CD14-positive monocyte (primary cell): ENCODE results near the gene STIP1. TPM values are rescaled to one million over a fixed set of nuclear protein-coding genes. Genes with fewer than 3 reads are reported as not detected.

Experiments used
- DNase-seq, 3 donors: peaks; one replicate each; pipeline ENCODE4 v3.0.0-alpha.2; 2011 to 2022
- H2AFZ ChIP-seq: 2 replicates; pipeline ENCODE4 v1.6.0; 2012; ENCODE audit warnings: mild to moderate bottlenecking, low read depth, low read length, inconsistent platforms; ENCODE audit not compliant: insufficient read depth, poor library complexity, severe bottlenecking
- H3K27ac ChIP-seq, 2 donors: 1 replicate in 1 of 2; 2 replicates in 1 of 2; pipeline ENCODE4 v1.5.1; 2012 to 2013; ENCODE audit warnings: low read length in 2 of 2, control low read depth in 1 of 2, inconsistent platforms in 1 of 2, low read depth in 1 of 2, mild to moderate bottlenecking in 1 of 2
- H3K27me3 ChIP-seq, 2 donors: one replicate each; pipeline versions ENCODE4 v1.6.0 to v1.6.1; 2011 to 2013; ENCODE audit warnings: low read length in 2 of 2; ENCODE audit not compliant: control insufficient read depth in 2 of 2, insufficient read depth in 2 of 2
- H3K36me3 ChIP-seq, 2 donors: replicated peaks in 1 of 2; 1 replicate in 1 of 2; 2 replicates in 1 of 2; pipeline versions ENCODE4 v1.5.1 to v1.6.1; 2012 to 2013; ENCODE audit warnings: low read length in 2 of 2, control low read depth in 1 of 2, inconsistent platforms in 1 of 2, mild to moderate bottlenecking in 1 of 2; ENCODE audit not compliant: insufficient read depth in 2 of 2, control insufficient read depth in 1 of 2
- H3K4me1 ChIP-seq, 2 donors: 1 replicate in 1 of 2; 2 replicates in 1 of 2; pipeline versions ENCODE4 v1.5.1 to v1.6.1; 2012 to 2013; ENCODE audit warnings: low read length in 2 of 2, control low read depth in 1 of 2, inconsistent platforms in 1 of 2, mild to moderate bottlenecking in 1 of 2, moderate library complexity in 1 of 2; ENCODE audit not compliant: insufficient read depth in 2 of 2, control insufficient read depth in 1 of 2
- H3K4me2 ChIP-seq: replicated peaks from 2 replicates; pipeline ENCODE3; 2012; ENCODE audit warnings: low read length, moderate library complexity, mild to moderate bottlenecking; ENCODE audit not compliant: poor library complexity, severe bottlenecking; ENCODE audit errors: extremely low read depth
- H3K4me3 ChIP-seq, 3 experiments: fragments of 200-600 bp in 1 of 3; sonication (generic) in 1 of 3; replicated peaks in 1 of 3; 1 replicate in 2 of 3; 2 replicates in 1 of 3; pipeline ENCODE4 v1.5.1; 2011 to 2013; ENCODE audit warnings: low read length in 3 of 3, mild to moderate bottlenecking in 3 of 3, control low read depth in 2 of 3, low read depth in 2 of 3, inconsistent platforms in 1 of 3, moderate library complexity in 1 of 3
- H3K79me2 ChIP-seq: 2 replicates; pipeline ENCODE4 v1.6.0; 2012; ENCODE audit warnings: mild to moderate bottlenecking, control low read depth, inconsistent platforms, low read length, moderate library complexity; ENCODE audit not compliant: insufficient read depth
- H3K9ac ChIP-seq: 2 replicates; pipeline ENCODE4 v1.6.0; 2017; ENCODE audit warnings: low read length, mild to moderate bottlenecking; ENCODE audit not compliant: insufficient read depth, poor library complexity, severe bottlenecking
- H3K9me3 ChIP-seq, 2 donors: replicated peaks in 1 of 2; 1 replicate in 1 of 2; 2 replicates in 1 of 2; pipeline versions ENCODE4 v1.5.1 to v1.6.1; 2012 to 2013; ENCODE audit warnings: low read length in 2 of 2, control low read depth in 1 of 2; ENCODE audit not compliant: control insufficient read depth in 1 of 2, insufficient read depth in 1 of 2
- H4K20me1 ChIP-seq: 2 replicates; pipeline ENCODE4 v1.6.0; 2012; ENCODE audit warnings: mild to moderate bottlenecking, low read length, control low read depth, moderate library complexity; ENCODE audit not compliant: insufficient read depth
- H3K27ac Mint-ChIP-seq, 7 donors: one replicate each; pipeline ENCODE4 v1.8.0; 2020; ENCODE audit warnings: mild to moderate bottlenecking in 7 of 7, mixed read lengths in 7 of 7, moderate library complexity in 6 of 7, inconsistent platforms in 2 of 7
- H3K27me3 Mint-ChIP-seq, 3 donors: one replicate each; pipeline ENCODE4 v1.8.0; 2021 to 2022; ENCODE audit warnings: low read depth in 3 of 3, mild to moderate bottlenecking in 3 of 3, mixed read lengths in 3 of 3, moderate library complexity in 3 of 3, inconsistent platforms in 1 of 3
- H3K36me3 Mint-ChIP-seq, 2 donors: one replicate each; pipeline ENCODE4 v1.8.0; 2020; ENCODE audit warnings: mixed read lengths in 2 of 2, inconsistent platforms in 1 of 2, mild to moderate bottlenecking in 1 of 2
- H3K4me1 Mint-ChIP-seq: one replicate; pipeline ENCODE4 v1.8.0; 2020; ENCODE audit warnings: mild to moderate bottlenecking, mixed read lengths
- H3K4me3 Mint-ChIP-seq, 2 donors: one replicate each; pipeline ENCODE4 v1.8.0; 2020; ENCODE audit warnings: mild to moderate bottlenecking in 2 of 2, mixed read lengths in 2 of 2, moderate library complexity in 1 of 2
- H3K9me3 Mint-ChIP-seq, 7 donors: one replicate each; pipeline ENCODE4 v1.8.0; 2020 to 2022; ENCODE audit warnings: mixed read lengths in 7 of 7, mild to moderate bottlenecking in 6 of 7, moderate library complexity in 6 of 7, inconsistent platforms in 2 of 7
- WGBS: methylation state at CpG from one replicate; pipeline ENCODE4 v1.1.5; 2013; ENCODE audit warnings: missing lambda C conversion rate; ENCODE audit not compliant: insufficient coverage; 5-methylcytosine and 5-hydroxymethylcytosine counted together
- intact Hi-C, 2 donors: fragments of 100-400 bp; cut with micrococcal nuclease; formaldehyde crosslinking; loops; one replicate each; pipeline versions ENCODE4 v1.15.0 to v1.15.1; 2023
- polyA plus RNA-seq, 3 donors: library from polyadenylated mRNA; depleted of rRNA in 1 of 3; unstranded in 2 of 3; stranded (reverse) in 1 of 3; fragments of 300-500 nt in 2 of 3; fragments of >200 nt in 1 of 3; fragmentation: Illumina TruSeq in 2 of 3; gene quantifications; 1 replicate in 2 of 3; 2 replicates in 1 of 3; pipeline ENCODE4 v1.2.3, GENCODE V29; 2012 to 2021
- TF ChIP-seq, protein P1 (sequence below): fragments of 200-600 bp; IDR thresholded peaks from one replicate; pipeline ENCODE4 v1.8.0; 2022; ENCODE audit warnings: antibody characterized with exemption, mild to moderate bottlenecking

STIP1 gene
- polyA plus RNA-seq, 3 donors = 44.5 to 52.0 (median 51.1) TPM

DNA sequence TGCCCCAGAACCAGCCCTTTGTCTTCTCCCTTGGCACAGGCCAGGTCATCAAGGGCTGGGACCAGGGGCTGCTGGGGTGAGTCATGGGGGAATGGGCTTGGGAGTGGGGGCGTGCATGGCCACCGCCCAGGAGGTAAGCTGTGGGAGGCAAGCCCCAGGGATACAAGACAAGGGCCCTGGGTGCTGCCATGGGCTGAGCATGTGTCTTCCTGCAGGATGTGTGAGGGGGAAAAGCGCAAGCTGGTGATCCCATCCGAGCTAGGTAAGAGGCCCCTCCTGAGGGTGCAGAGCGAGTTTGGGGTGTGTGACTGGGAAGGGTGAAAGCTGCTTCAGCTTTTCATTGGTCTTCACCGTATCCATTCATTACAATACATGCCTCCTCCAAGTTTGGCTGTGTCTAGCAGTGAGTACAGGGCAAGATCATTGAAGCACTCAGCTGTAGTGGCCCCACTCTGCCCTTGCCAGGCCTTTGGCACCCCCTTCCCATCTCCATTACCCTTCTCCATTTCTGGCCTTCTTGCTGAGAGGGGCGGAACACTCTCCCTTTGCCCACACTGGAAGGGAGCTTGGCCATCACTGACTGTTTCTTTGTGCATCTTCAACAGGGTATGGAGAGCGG is 57.4 kb downstream of the STIP1 start:
- Mint-ChIP-seq H3K9me3 (no peaks in the 10 kb centered on the region), H3K36me3 (peaks cover 14 to 16% of the 10 kb centered on the region in 2 donors), H3K27ac (peak overlapping the region in 4 of 7 donors; percentile 5 to 26 (median 11)), H3K4me3 (peak overlapping the region in 1 of 2 donors; percentile 26), H3K27me3 (peaks cover 0 to 5% (median 0%) of the 10 kb centered on the region in 3 donors), H3K4me1 (peaks cover 62% of the 10 kb centered on the region)
- no peaks in the 10 kb centered on the region for H4K20me1 ChIP-seq
- intact Hi-C loops = loop anchor here (5.0 kb wide), 2 partner anchors 36 to 59 kb away; partner anchors contain the start of genes FERMT3 (in 2 of the 2) and CATSPERZ (in 1 of the 2)
- TF ChIP-seq, protein P1, sequence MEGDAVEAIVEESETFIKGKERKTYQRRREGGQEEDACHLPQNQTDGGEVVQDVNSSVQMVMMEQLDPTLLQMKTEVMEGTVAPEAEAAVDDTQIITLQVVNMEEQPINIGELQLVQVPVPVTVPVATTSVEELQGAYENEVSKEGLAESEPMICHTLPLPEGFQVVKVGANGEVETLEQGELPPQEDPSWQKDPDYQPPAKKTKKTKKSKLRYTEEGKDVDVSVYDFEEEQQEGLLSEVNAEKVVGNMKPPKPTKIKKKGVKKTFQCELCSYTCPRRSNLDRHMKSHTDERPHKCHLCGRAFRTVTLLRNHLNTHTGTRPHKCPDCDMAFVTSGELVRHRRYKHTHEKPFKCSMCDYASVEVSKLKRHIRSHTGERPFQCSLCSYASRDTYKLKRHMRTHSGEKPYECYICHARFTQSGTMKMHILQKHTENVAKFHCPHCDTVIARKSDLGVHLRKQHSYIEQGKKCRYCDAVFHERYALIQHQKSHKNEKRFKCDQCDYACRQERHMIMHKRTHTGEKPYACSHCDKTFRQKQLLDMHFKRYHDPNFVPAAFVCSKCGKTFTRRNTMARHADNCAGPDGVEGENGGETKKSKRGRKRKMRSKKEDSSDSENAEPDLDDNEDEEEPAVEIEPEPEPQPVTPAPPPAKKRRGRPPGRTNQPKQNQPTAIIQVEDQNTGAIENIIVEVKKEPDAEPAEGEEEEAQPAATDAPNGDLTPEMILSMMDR = no peak
- H3K27ac ChIP-seq = no peak overlapping the region
- H3K9ac ChIP-seq = no peak overlapping the region
- no peaks in the 10 kb centered on the region for H3K27me3 ChIP-seq
- no peaks in the 10 kb centered on the region for H3K9me3 ChIP-seq
- no peak overlapping the region for H2AFZ ChIP-seq
- no peak overlapping the region for H3K4me2 ChIP-seq
- H3K4me3 ChIP-seq = no peak overlapping the region
- WGBS = 100% methylated on average over 2 of the region's 8 CpGs
- peaks cover 68 to 82% of the 10 kb centered on the region in 2 donors for H3K4me1 ChIP-seq
- peaks cover 40% of the 10 kb centered on the region for H3K79me2 ChIP-seq
- DNase-seq = no peak
- peaks cover 10 to 12% of the 10 kb centered on the region in 2 donors for H3K36me3 ChIP-seq

DNA sequence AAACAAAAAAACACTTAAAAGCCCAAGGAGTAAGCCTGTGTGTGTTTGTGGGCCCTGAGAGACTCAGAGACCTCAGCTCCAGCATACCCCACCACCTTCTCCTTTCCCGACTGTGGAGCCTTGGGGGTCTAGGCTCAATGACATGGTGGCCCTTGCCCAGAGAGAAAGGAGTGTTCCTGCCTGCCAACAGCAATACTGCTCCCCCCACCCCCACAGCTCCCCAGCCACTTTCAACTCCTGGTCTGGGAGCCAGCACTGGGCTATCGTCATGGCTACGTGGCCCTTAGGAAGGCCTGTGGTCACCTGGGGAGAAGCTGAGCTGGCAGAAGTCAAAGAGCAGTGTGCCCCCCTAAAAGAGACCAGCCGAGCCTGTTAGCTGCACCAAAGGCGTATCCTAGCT is 58.1 kb downstream of the STIP1 start:
- H3K4me1 Mint-ChIP-seq = peaks cover 55% of the 10 kb centered on the region
- Histone ChIP-seq H4K20me1 (no peaks in the 10 kb centered on the region), H3K4me3 (no peak overlapping the region), H3K27me3 (no peaks in the 10 kb centered on the region), H3K4me2 (no peak overlapping the region), H3K4me1 (peaks cover 61 to 75% of the 10 kb centered on the region in 2 donors), H3K79me2 (peaks cover 40% of the 10 kb centered on the region), H3K27ac (peak overlapping the region in 1 of 2 donors; percentile 11), H2AFZ (no peak overlapping the region), H3K9ac (no peak overlapping the region), H3K36me3 (peaks cover 10 to 12% of the 10 kb centered on the region in 2 donors), H3K9me3 (no peaks in the 10 kb centered on the region)
- no peak for DNase-seq
- 57% methylated on average over 2 of the region's 5 CpGs for WGBS
- peak overlapping the region in 4 of 7 donors; percentile 25 to 54 (median 40) for H3K27ac Mint-ChIP-seq
- TF ChIP-seq, protein P1 = no peak
- intact Hi-C loops = loop anchor here (5.0 kb wide), 2 partner anchors 37 to 58 kb away; partner anchors contain the start of genes FERMT3 (in 2 of the 2) and CATSPERZ (in 1 of the 2)
- no peak overlapping the region for H3K4me3 Mint-ChIP-seq
- H3K27me3 Mint-ChIP-seq = peaks cover 0 to 5% (median 2%) of the 10 kb centered on the region in 3 donors
- no peaks in the 10 kb centered on the region for H3K9me3 Mint-ChIP-seq
- peaks cover 14 to 16% of the 10 kb centered on the region in 2 donors for H3K36me3 Mint-ChIP-seq
